HCT116 (cell line): ENCODE results near the gene DISP1. TPM values are rescaled to one million over a fixed set of nuclear protein-coding genes. Genes with fewer than 3 reads are reported as not detected.

Experiments
- ATAC-seq: fragments of 200-7000 bp; cut with Tn5 transposase; 2 replicates; pipeline ENCODE4 v1.9.1; 2020; ENCODE audit warnings: mild to moderate bottlenecking, moderate library complexity
- BruUV-seq: library from RNA; stranded (reverse); fragments of 400-500 nt; replicated peaks from 2 replicates; lab custom pipeline; 2021; lab: Mats Ljungman, UMichigan
- CTCF ChIA-PET: fragments of 300-600 bp; sonication (Branson Sonifier 250); formaldehyde crosslinking; loops from one replicate; lab custom pipeline; 2021; ENCODE audit warnings: antibody characterized with exemption; lab: Charles Lee
- POLR2A ChIA-PET: fragments of 300-600, 350-600 bp; sonication (Branson Sonifier 250); formaldehyde crosslinking; loops from one replicate; lab custom pipeline; 2021; ENCODE audit warnings: antibody characterized with exemption; lab: Charles Lee
- RAD21 ChIA-PET, 2 experiments: fragments of 300-600 bp; sonication (Branson Sonifier 250); formaldehyde crosslinking; loops; one replicate each; lab custom pipeline; 2023; ENCODE audit warnings: low total read pairs in 2 of 2; ENCODE audit not compliant: uncharacterized antibody in 2 of 2, unreplicated experiment in 2 of 2, low non-redundant PET in 1 of 2; lab: Charles Lee
- DNase-seq: peaks from one replicate; pipeline ENCODE4 v3.0.0-alpha.2; 2010; ENCODE audit warnings: low read depth, low spot score
- H2AFZ ChIP-seq: fragments of 200-600 bp; shearing (Covaris generic), sonication (generic); 2 replicates; pipeline ENCODE4 v1.6.1; 2017; ENCODE audit warnings: low read depth, mixed run types, mixed read lengths, antibody characterized with exemption, low read length; ENCODE audit not compliant: poor library complexity, severe bottlenecking
- H3K27ac ChIP-seq: 2 replicates; pipeline ENCODE4 v1.5.1; 2012; ENCODE audit warnings: low read depth, low read length
- H3K27me3 ChIP-seq: fragments of 200-600 bp; sonication (generic); 2 replicates; pipeline ENCODE4 v1.6.1; 2016; ENCODE audit warnings: mixed run types, low read length, mixed read lengths; ENCODE audit not compliant: insufficient read depth
- H3K36me3 ChIP-seq, 2 experiments: fragments of 200-500 bp in 1 of 2; fragments of 200-600 bp in 1 of 2; sonication (Bioruptor generic) in 1 of 2; sonication (generic) in 1 of 2; 2 replicates each; pipeline versions ENCODE4 v1.5.1 to v1.6.1; 2014 to 2016; ENCODE audit warnings: low read length in 2 of 2, inconsistent platforms in 1 of 2, mixed read lengths in 1 of 2, mixed run types in 1 of 2; ENCODE audit not compliant: insufficient read depth in 2 of 2, control insufficient read depth in 1 of 2
- H3K4me1 ChIP-seq, 2 experiments: fragments of 200-600 bp in 1 of 2; sonication (generic) in 1 of 2; 2 replicates each; pipeline versions ENCODE4 v1.5.1 to v1.6.1; 2012 to 2017; ENCODE audit warnings: low read length in 2 of 2, inconsistent platforms in 1 of 2, mild to moderate bottlenecking in 1 of 2, mixed read lengths in 1 of 2, mixed run types in 1 of 2, moderate library complexity in 1 of 2; ENCODE audit not compliant: insufficient read depth in 2 of 2, control insufficient read depth in 1 of 2
- H3K4me2 ChIP-seq: fragments of 200-600 bp; sonication (generic); 2 replicates; pipeline ENCODE4 v1.6.1; 2017; ENCODE audit warnings: mixed run types, low read length, mixed read lengths
- H3K4me3 ChIP-seq, 2 experiments: fragments of 200-600 bp in 1 of 2; sonication (generic) in 1 of 2; replicated peaks in 1 of 2; 2 replicates each; pipeline ENCODE4 v1.5.1; 2011 to 2016; ENCODE audit warnings: low read length in 2 of 2, control low read depth in 1 of 2, low read depth in 1 of 2, mild to moderate bottlenecking in 1 of 2, mixed read lengths in 1 of 2, mixed run types in 1 of 2
- H3K79me2 ChIP-seq: fragments of 200-600 bp; sonication (generic); 2 replicates; pipeline ENCODE4 v1.6.1; 2017; ENCODE audit warnings: mild to moderate bottlenecking, mixed run types, low read length, moderate library complexity, mixed read lengths; ENCODE audit not compliant: insufficient read depth
- H3K9ac ChIP-seq: fragments of 200-600 bp; sonication (generic); 2 replicates; pipeline ENCODE4 v1.6.1; 2016; ENCODE audit warnings: low read length, mixed read lengths
- H3K9me2 ChIP-seq: fragments of 200-600 bp; sonication (generic), shearing (Covaris generic); 2 replicates; pipeline ENCODE4 v1.6.1; 2017; ENCODE audit warnings: mixed run types, mild to moderate bottlenecking, moderate library complexity; ENCODE audit not compliant: insufficient read depth
- H3K9me3 ChIP-seq, 2 experiments: fragments of 200-500 bp in 1 of 2; fragments of 200-600 bp in 1 of 2; sonication (Bioruptor generic) in 1 of 2; sonication (generic) in 1 of 2; 2 replicates each; pipeline ENCODE4 v1.6.1; 2014 to 2017; ENCODE audit warnings: low read length in 2 of 2, mixed read lengths in 2 of 2, inconsistent platforms in 1 of 2, low read depth in 1 of 2, mild to moderate bottlenecking in 1 of 2, mixed run types in 1 of 2, moderate library complexity in 1 of 2; ENCODE audit not compliant: control insufficient read depth in 1 of 2, insufficient read depth in 1 of 2
- H4K20me1 ChIP-seq: fragments of 200-600 bp; sonication (generic), shearing (Covaris generic); 2 replicates; pipeline ENCODE4 v1.6.1; 2017; ENCODE audit warnings: mixed run types, mild to moderate bottlenecking, moderate library complexity; ENCODE audit not compliant: insufficient read depth
- FOSL1 ChIP-seq: IDR thresholded peaks from 2 replicates; pipeline ENCODE4 v1.6.1; 2012; ENCODE audit warnings: low read depth
- RAD21 ChIP-seq: IDR thresholded peaks from 2 replicates; pipeline ENCODE4 v1.6.1; 2012; ENCODE audit warnings: low read depth, mild to moderate bottlenecking
- SRF ChIP-seq: IDR thresholded peaks from 2 replicates; pipeline ENCODE4 v1.6.1; 2012; ENCODE audit warnings: low read depth
- YY1 ChIP-seq: IDR thresholded peaks from 2 replicates; pipeline ENCODE4 v1.6.1; 2011; ENCODE audit warnings: low read length, low read depth, moderate library complexity, mild to moderate bottlenecking; ENCODE audit not compliant: insufficient replicate concordance; ENCODE audit errors: extremely low read depth
- ZNF274 ChIP-seq: fragments of 200-500 bp; sonication (Bioruptor generic); IDR thresholded peaks from 2 replicates; pipeline ENCODE4 v1.6.1; 2014; ENCODE audit warnings: mild to moderate bottlenecking, low read depth, low read length, inconsistent platforms
- intact Hi-C: fragments of 100-400 bp; cut with micrococcal nuclease; formaldehyde crosslinking; loops from 2 replicates; pipeline ENCODE4 v1.10.0; 2022
- total RNA-seq: library from RNA; stranded (reverse); gene quantifications from one replicate; pipeline ENCODE4 v1.2.1, GENCODE V29; 2021; ENCODE audit not compliant: unreplicated experiment
- TF ChIP-seq, protein P1 (sequence below): IDR thresholded peaks from 2 replicates; pipeline ENCODE4 v1.6.1; 2012; ENCODE audit warnings: low read depth
- TF ChIP-seq, protein P2 (sequence below): IDR thresholded peaks from 2 replicates; pipeline ENCODE4 v1.6.1; 2012

The DISP1 gene
- total RNA-seq, 1 experiment from 2014 or later, result 4.2 TPM

DNA sequence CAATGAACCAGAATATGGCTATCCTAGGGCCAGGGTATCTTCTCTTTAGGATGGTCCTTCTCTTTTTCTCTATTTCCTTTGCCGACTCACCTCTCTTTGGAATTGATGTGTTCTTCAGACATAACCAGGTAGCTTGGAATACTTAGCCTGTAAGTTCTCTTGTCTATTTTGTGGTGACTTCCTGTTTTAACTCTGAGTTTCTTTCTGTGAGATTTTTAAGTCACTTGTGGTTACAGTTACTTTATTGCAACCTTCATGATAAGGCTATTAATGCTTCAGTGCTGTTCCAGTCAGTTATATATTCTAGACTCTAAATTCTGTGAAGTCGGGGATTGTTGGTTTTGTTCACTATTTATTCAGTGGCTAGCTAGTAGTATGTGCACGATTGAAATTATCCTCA is 46.2 kb downstream of the DISP1 start:
- no TSS peak for BruUV-seq
- no peaks in the 10 kb centered on the region for H3K9me2 ChIP-seq
- H2AFZ ChIP-seq, result no peak overlapping the region
- TF ChIP-seq YY1, result no peak
- no peak for TF ChIP-seq ZNF274
- no peak for TF ChIP-seq SRF
- TF ChIP-seq, protein P1, sequence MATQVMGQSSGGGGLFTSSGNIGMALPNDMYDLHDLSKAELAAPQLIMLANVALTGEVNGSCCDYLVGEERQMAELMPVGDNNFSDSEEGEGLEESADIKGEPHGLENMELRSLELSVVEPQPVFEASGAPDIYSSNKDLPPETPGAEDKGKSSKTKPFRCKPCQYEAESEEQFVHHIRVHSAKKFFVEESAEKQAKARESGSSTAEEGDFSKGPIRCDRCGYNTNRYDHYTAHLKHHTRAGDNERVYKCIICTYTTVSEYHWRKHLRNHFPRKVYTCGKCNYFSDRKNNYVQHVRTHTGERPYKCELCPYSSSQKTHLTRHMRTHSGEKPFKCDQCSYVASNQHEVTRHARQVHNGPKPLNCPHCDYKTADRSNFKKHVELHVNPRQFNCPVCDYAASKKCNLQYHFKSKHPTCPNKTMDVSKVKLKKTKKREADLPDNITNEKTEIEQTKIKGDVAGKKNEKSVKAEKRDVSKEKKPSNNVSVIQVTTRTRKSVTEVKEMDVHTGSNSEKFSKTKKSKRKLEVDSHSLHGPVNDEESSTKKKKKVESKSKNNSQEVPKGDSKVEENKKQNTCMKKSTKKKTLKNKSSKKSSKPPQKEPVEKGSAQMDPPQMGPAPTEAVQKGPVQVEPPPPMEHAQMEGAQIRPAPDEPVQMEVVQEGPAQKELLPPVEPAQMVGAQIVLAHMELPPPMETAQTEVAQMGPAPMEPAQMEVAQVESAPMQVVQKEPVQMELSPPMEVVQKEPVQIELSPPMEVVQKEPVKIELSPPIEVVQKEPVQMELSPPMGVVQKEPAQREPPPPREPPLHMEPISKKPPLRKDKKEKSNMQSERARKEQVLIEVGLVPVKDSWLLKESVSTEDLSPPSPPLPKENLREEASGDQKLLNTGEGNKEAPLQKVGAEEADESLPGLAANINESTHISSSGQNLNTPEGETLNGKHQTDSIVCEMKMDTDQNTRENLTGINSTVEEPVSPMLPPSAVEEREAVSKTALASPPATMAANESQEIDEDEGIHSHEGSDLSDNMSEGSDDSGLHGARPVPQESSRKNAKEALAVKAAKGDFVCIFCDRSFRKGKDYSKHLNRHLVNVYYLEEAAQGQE, result no peak
- TF ChIP-seq, protein P2, sequence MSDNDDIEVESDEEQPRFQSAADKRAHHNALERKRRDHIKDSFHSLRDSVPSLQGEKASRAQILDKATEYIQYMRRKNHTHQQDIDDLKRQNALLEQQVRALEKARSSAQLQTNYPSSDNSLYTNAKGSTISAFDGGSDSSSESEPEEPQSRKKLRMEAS, result no peak
- no peak for TF ChIP-seq RAD21
- TF ChIP-seq FOSL1, result no peak
- no peak overlapping the region for H3K27ac ChIP-seq
- H3K9ac ChIP-seq, result no peak overlapping the region
- intact Hi-C loops, result no loop called here
- no peak for ATAC-seq
- DNase-seq, result no peak
- ChIA-PET POLR2A (no interaction called here), CTCF (no interaction called here), RAD21 (no interaction called here)
- no peaks in the 10 kb centered on the region for H3K79me2 ChIP-seq
- no peaks in the 10 kb centered on the region for H3K27me3 ChIP-seq
- no peaks in the 10 kb centered on the region for H3K4me1 ChIP-seq
- H3K4me3 ChIP-seq, result no peak overlapping the region
- H3K4me2 ChIP-seq, result no peak overlapping the region
- no peaks in the 10 kb centered on the region for H4K20me1 ChIP-seq
- no peaks in the 10 kb centered on the region for H3K9me3 ChIP-seq
- H3K36me3 ChIP-seq, result no peaks in the 10 kb centered on the region

Other genes with a start within 250 kb of the DISP1 start
- gene TAF1A, start 225.1 kb upstream of the DISP1 start, total RNA-seq, result 21.4 TPM
- 62.7 TPM for gene MIA3, start 196.9 kb upstream of the DISP1 start, total RNA-seq
- gene AIDA, start 102.5 kb upstream of the DISP1 start, total RNA-seq, result 53.2 TPM
- 44.9 TPM for gene BROX, start 102.5 kb upstream of the DISP1 start, total RNA-seq
- gene FAM177B, start 77.8 kb upstream of the DISP1 start, total RNA-seq, result not detected